Left kidney (tissue), 8 donors: Measurements from ENCODE around the gene MAP4K2. TPM values are rescaled to one million over a fixed set of nuclear protein-coding genes. Genes with fewer than 3 reads are reported as not detected.
"Not testable (repeated sequence)": the region's sequence is repeated elsewhere in the genome, so short reads cannot be mapped to it uniquely, and the experiment has no call there.

Experiments
- DNase-seq: peaks from one replicate; pipeline ENCODE4 v3.0.0-alpha.2; 2013
- long read RNA-seq, 8 donors: transcript quantifications; one replicate each; lab custom pipeline, GENCODE V29; 2026
- polyA plus RNA-seq: library from polyadenylated mRNA; unstranded; fragments of 120-200 nt; gene quantifications from one replicate; pipeline ENCODE4 v1.2.1, GENCODE V29; 2013; ENCODE audit not compliant: insufficient read length

The MAP4K2 gene
- 17.4 TPM for polyA plus RNA-seq
- long read RNA-seq, donor 1: 0 reads
- long read RNA-seq, donor 2: 0 reads
- long read RNA-seq, donor 3: 0 reads
- long read RNA-seq, donor 4: 0 reads
- long read RNA-seq, donor 5, full-length matches to known transcripts: 3 of 8 reads
- long read RNA-seq, donor 5, partial matches to known transcripts: 5 of 8 reads
- long read RNA-seq, donor 5, other reads (novel, unspliced or antisense): 0 of 8 reads
- long read RNA-seq, donor 6, full-length matches to known transcripts: 1 of 1 reads
- long read RNA-seq, donor 6, partial matches to known transcripts: 0 of 1 reads
- long read RNA-seq, donor 6, other reads (novel, unspliced or antisense): 0 of 1 reads
- long read RNA-seq, donor 7, full-length matches to known transcripts: 1 of 1 reads
- long read RNA-seq, donor 7, partial matches to known transcripts: 0 of 1 reads
- long read RNA-seq, donor 7, other reads (novel, unspliced or antisense): 0 of 1 reads
- long read RNA-seq, donor 8, full-length matches to known transcripts: 1 of 1 reads
- long read RNA-seq, donor 8, partial matches to known transcripts: 0 of 1 reads
- long read RNA-seq, donor 8, other reads (novel, unspliced or antisense): 0 of 1 reads

DNA sequence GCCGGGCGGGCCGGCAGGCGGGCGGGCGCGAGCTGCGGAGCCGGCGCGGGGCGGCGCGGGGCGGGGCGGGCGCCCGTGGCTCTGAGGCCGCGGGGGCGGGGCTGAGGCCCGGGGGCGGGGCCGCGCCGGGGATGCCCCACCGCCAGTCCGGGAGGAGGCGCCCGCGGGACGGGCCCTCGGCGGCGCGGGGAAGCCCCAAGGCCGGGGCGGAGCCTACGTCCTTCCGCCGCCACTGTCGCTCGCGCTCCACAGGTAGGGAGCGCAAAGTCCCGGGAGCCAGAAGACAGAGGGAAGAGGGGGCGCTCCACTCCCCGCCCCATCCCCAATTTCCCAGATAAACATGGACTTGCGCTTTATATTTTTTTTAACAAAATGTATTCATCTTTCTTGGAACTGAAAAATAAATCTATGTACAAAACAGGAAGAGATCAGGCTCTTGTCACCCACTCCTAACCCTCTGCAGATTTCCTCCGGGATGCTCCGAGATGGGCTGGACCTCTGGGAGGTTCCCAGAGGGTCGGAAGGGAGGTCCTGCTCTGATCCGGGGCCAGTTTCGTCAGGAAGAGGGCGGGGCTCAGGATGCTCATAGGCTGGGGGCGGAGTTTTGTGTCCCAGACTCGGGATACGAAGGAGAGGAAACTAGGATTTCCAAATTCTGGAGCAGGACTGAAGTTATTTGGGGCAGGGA lies at the start of gene MAP4K2:
TSS of gene MAP4K2 (minus strand) at position 57 of the 688 bp plus-strand sequence. CDS start 65 bp downstream, outside the sequence.
- DNase-seq: peak; percentile 88

DNA sequence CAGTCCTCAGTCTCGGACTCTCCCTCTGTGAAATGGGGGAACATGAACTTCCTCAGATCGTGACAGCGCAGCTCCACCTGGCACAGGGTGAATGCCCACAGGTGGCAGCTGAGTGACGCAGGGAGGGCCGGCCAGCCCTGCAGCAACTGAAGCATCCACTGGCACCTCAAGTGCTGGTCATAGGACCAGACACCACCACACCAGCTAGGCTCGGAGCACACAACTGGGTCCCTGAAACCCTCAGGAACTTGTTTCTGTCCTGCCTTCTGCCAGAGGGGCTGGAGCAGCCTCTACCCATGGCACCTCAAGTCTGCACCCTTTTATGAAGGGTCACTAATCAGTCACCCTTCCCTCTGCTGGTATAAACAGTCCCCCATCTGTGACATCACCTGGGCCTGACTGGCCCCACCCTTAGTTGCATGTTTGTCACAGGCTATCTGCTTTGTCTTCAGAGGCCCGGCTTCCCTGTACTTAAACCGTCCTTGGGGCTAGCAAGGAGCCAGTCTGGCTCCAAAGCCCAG lies 48.9 kb upstream of the MAP4K2 start:
- no peak for DNase-seq

DNA sequence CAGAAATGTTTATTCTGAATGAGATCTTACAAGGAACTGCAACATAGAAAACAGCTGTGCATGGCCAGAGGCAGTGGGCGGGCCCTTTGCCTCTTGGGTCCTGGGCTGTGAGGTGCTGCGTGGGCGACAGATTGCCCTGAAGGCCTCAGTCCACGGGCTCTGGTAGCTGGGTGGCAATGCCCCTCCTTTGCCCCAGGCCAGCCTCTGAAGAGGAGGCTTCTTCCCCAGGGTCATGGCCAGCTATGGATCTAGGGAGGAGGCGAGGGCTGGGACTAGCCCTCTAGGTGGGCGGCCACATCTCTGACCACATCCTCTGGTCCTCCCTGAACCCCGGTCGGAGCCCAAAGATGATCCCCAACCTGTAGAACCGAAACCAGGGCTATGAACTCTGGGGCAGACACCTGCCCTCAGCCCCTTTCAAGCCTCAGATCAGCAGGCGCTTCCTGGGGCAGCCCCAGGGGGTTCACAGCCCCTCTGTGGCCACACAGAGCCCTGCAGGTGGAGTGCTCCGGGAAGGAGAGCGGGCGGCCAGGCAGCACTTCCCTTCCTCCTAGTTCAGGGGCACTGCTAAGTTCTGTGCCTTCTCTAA lies 48.1 kb upstream of the MAP4K2 start:
- DNase-seq: no peak

DNA sequence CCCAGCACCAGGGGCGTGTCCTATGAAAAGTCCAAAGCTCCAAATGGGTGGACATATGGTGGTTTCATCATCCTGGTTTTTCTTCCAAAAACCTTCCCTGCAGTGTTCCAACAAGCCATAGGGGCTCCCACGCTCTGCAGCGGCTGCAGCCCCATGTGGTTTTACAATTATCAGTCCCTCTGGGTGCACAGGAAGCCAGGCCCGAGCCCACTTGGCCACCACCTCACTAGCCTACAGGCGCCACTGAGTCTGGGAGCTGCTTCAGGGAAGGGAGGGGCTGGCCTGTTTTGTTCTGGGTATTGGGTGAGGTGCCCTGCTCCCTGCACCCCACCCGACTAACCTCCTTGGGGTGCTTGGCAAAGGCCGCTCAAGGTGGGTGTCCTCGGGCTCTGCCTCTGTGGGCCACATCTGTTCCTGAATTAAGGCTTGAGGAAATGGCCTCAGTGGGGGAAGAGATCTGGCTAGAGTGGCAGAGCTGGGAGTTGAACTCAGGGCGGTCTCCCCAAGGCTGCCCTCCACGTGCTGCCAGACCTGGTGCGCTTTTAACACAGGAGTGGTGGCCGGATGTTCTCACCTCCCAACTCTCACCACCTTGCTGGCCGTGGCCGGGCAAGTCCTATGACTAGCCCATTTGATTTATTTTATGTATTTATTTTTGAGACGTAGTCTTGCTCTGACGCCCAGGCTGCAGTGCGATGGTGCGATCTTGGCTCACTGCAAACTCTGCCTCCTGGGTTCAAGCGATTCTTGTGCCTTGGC lies 46.8 kb upstream of the MAP4K2 start:
- DNase-seq: no peak

DNA sequence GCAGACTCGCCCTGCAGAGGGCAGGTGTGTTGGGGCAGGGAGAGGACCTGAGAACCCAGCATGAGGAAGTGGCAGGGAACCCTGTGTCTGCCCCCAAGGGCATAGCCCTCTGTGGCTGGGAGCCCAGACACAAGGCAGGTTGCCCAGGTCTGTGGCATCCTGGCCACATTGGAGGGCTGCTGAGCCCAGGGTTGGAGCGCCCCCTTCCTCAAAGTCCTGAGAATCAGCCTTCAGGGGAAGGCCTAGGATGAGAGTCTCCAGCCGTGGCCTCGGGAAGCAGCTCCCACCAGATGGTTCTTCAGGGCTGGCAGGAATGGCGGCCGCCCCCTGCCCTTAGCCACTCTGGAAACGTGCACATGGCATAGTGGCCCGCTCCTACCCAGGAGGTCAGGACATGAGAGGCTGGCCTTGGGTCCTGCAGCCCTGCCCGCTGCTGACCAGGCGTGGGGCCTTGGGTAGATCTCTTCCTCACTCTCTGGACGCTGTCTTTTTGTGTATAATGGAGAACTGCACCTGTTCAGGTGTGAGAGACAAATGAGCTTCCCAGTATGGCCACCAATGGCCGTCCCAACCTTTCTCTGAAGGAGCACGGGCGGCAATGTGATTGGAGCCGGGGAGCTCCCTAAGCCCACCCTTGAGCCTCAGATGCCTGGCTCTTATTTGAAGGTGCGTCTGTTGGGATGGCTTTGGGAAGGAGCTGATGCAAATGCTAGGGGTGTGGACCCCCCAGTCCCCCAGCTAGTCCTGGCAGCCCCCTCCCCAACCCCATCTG lies 46.0 kb upstream of the MAP4K2 start:
- DNase-seq: no peak

DNA sequence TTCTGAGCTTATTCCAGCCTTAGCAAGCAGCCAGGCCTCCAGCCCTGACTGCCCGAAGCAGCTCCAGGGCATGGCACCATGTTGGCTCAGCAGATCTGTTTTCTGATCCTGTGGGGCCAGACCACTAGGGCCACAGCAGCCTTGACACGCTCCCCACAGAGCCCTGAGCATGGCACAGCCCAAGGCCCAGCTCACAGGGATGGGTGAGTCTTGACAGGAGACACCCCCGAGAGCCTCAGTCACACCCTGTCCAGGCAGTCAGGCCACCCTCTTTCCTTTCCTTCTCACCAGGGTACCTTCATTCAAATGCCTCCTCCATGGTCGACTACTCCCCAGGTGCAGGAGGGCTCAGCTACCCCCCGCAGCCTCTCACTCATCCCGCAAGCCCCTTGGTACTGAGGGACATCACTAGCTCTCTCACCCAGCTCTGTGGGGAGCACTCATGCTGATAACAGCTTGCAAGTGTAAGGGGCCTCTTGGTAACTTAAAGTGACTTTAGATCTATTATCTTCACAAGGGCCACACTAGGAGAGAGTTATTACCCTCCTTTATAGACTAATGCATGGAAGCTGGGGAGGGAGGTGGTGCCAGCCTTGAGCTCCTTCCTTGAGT lies 45.3 kb upstream of the MAP4K2 start:
- DNase-seq: no peak

DNA sequence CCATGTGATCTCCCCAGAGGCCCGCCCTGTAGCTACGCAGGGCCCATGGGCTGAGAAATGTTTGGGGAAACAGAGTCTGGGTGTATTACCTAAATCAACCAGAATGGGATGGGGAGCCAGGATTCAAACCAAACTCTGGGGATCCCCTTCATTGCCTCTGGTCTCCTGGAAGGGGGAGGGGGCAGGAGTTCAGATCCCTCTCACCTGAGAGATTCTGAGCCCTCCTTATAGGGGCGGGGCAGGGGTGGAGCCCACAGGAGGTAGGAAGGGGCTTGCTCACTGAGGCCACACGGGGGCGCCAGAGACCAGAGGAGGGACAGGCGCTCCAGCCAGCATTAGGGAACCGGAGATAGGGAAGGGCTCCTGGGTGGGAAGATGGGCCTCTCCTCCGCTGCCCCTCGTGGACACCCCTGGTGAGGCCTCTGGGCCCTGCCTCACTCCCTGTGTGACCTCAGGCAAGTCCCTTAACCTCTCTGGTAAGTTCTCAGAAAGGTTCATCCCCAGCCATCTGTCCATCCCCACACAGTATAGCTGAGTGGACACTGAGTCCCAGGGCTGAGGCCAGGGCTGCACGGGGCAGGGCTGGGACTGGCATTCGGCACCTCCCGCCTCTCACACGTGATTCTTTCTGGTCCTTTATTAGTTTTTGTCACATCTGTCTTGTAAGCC lies 44.1 kb upstream of the MAP4K2 start:
- DNase-seq: peak; percentile 91

DNA sequence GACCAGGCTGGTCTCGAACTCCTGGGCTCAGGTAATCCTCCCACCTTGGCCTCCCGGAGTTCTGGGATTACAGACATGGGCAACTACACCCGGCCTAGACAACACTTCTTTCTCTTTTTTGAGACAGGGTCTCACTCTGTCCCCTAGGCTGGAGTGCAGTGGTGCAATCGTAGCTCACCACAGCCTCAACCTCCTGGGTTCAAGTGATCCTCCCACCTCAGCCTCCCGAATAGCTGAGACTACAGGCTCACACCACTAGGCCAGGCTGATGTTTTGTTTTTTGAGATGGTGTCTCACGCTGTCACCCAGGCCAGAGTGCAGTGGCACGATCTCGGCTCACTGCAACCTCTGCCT lies 42.7 kb upstream of the MAP4K2 start:
- not testable (repeated sequence) for DNase-seq

DNA sequence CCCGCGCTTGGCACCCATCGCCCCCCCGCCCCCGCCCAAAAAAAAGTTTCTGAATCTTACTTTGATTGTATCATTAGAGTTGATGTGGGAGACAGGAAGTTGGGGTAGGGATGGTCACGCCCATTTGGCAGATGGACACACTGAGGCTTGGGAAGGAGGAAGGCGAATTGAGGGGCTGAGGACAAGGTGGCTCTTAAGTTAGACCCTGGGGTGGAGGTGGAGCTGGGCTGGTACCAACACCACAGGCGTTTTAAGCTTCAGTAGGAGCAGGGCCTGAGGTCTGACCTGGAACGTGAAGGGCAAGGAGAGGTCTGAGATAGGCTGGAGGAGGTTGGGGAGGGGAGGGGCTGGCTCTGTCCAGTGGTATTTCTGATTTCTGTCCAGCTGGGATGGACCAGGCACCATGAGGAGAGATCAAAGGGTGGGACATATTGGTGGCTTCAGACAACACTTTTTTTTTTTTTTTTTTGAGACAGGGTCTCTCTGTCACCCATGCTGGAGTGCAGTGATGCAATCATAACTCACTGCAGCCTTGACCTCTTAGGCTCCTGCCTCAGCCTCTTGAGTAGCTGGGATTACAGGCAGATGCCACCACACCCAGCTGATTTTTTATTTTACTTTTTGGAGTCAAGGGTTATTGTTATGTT lies 42.2 kb upstream of the MAP4K2 start:
- DNase-seq: no peak

DNA sequence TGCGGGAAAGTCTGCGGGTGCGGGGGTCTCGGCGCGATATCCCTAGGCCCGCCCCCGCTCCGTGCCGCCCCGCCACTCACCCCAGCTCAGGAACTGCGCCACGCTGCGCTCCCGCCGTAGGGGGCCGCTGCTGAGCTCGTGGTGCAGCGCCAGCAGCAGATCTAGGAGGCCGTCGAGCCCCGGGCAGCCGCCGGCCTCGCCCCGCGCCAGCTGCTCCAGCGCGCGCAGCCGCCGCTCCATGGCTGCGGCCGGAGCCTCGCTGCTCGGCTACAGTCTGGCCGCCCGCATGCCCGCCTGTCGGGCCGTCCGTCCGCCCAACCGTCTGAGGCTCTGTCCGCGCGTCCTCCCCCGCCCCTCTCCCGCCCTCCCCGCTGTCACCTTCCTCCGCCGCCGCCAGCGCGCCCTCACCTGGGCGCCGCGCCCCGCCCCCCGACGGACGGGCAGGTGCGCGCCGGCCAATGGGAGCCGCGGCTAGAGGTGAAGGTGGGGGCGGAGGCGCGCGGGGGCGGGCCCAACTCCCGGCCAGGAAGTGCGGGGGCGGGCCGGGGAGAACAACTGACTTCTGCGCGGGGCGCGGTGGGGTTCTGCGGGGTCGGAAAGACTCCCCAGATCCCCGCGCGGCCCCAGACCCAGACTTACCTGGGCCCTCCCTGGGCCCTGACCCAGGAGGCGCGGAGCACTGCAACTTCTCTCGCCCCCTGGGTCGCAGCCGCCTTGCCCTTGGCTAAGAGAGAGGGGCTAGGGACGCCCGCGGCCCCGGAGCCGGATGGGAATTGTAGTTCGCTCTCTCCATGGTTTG lies 41.5 kb upstream of the MAP4K2 start, which contains the start of gene CDC42BPG:
TSS of gene CDC42BPG (minus strand) at position 324 of the 799 bp plus-strand sequence. CDS start at position 240, 84 bp downstream.
- peak; percentile 64 for DNase-seq

DNA sequence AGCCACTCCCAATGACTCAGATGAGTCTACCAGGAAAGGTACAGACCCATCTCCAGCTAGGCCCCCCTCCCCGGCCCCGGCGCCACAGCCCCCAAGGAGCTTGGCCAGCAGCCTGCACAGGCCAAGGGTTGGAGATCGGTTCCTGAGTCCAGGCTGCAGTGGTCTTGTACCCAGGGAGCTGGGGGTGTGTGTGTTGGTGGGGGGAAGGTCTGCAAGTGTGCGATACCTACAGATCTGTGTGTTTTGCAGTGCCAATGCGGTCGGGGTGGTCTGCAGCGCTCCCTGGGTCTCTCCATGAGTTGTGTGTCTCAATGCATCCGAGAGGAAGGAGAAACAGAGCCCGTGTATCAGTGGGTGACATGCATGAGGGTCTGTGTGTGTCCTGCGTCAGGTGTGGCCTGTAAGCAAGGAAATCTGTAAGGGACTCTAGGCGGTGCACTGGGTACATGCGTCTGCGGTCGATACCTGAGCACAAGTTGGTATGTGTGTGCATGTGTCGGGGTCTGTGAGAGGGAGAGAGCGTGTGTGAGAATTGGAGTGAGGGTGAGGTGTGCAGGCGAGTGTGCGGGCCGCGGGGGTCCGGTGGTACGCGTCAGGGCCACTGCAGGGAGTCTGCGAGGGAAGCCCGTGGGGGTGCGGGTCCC lies 40.8 kb upstream of the MAP4K2 start:
- no peak for DNase-seq

DNA sequence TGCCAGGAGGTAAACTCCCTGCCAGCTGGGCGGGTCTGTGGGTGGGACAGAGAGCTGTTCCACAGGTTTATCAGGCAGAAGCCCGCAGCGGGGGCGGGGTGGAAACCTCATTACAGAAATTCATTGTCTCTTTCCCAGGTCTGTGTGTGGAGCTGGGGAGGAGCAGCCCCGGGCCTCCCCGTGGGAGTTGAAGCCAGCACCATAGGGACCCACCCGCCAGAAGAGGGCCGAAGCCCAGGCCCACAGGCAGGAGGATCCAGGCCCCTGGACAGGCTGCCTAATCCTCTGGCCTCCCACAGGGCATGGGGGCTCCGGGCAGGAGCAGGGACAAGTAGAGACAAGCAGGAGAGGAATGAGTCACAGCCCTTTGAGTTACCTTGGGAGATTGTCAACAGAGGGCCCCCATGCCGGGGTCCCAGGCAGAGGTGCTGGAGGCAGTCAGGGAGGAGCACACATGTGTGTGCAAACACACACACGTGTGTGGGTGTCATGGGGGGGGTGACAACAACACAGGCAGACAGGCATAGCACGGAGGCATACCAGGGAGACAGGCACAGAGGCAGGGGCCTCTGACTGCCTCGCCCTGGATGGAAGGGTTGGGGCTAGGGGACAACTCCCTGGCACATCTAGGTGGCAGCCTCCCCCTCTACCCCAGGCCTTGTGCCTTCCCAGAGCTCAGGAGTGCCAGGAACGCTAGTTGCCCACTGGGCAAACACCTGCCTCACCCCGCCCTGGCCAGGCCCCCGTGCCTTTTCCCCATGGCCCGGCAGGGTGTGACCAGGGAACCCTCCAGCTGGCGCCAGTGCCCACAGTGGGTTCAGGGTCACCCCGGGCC lies 40.1 kb upstream of the MAP4K2 start:
- DNase-seq: no peak

DNA sequence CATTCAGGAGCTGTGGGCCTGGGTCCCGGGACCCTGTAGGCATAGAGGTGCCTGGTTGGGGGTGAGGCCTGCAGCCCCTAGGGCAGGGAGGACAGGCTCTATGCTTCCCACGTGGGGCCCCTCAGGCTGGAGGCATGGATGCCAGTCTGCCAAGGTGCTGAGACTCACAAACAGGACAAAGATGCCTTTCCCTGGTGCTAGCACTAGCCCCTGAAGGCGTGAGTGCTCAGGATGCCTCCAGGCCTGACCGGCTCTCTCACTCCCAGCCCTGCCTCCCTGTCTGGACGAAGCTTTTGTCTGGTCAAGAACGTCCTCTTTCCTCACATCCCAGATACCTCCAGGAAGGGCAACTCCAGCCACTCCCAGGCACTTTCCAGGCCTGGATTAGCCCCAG lies 39.3 kb upstream of the MAP4K2 start:
- no peak for DNase-seq

DNA sequence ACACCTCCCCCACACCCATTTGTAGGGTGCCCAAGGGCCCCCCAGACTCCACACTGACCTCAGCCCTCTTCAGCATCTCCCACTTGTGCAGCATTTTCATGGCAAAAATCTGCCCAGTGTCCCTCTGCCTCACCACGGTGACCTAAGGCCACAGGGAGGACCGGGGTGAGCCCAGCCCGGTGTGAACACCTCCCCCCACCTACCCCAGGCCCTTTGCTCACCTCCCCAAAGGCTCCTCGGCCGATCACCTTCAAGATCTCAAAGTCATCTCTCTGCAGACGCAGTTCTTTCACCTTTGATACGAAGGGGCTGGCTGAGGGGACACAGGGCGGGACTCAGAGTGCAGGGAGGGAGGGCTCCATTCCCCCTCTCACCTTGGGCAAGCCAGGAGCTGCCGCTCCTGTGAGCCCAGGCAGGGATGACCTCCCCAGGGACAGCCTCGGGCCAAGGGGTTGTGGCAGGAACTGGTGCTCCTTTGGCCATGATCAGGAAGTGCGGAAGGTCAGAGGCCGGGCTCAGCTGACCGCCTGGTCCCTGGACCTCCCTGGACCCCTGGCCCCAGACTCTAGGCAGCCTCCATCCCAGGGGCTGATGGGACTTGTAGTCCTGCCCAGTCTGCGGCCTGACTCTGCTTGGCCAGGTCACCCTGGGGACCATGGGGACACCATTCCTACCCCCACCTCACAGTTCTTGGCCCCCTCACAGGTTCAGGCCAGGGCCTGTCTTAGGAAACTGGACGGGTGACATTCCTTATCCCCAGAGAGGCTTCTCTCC lies 38.8 kb upstream of the MAP4K2 start:
- no peak for DNase-seq

DNA sequence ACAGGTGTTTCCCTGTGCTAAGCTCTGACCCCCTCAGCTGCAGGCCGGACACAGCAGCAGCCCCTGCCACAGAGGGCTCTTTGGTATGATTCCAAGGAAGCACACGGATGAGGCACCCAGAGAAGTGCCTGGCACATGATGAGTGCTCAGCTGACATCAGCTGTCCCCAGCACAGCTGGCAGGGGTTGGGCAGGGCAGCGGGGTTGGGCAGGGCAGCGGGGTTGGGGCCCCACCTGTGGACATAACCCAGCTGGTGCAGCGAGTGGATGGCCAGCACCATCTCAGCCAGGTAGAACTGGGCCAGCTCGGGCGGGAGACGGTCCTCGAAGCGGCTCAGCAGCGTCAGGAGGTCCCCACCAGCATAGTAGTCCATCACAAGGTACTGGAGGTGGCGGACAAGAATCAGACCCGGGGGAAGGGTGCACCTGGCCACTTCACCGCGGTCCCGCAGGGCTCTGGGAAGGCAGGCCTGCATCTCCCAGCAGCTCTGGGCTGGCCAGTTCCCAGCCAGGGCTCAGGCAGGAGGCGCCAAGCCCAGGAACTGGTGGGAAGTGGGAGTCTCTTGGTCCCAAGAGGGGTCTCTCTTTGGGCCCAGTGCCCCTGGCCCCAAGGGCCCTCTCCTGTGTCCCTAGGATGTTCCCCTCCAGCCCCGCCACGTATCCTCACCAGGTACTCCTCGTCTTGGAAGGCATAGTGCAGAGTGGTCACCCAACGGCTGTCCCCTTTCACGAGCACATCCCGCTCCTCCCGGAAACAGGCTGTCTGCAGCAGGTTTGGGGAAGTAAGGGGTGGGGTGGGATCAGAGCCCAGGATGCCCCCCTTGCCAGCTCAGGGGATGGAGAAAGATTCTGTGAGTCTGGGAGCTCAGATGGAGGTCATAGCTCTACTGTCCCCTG lies 37.1 kb upstream of the MAP4K2 start:
- no peak for DNase-seq
